H1 (cell line): ENCODE results near the gene MBD1. TPM values are rescaled to one million over a fixed set of nuclear protein-coding genes. Genes with fewer than 3 reads are reported as not detected.

Source experiments
- CREB1 ChIP-seq: IDR thresholded peaks from 2 replicates; pipeline ENCODE4 v1.6.1; 2012; ENCODE audit warnings: inconsistent platforms
- RFX5 ChIP-seq: IDR thresholded peaks from 2 replicates; pipeline ENCODE4 v1.6.1; 2011; ENCODE audit warnings: low read depth, low read length, improper control_type of control experiment, borderline replicate concordance
- SAP30 ChIP-seq: fragments of 300-600 bp; sonication (generic); IDR thresholded peaks from 2 replicates; pipeline ENCODE4 v1.7.1; 2012; ENCODE audit warnings: low read length, moderate library complexity, mild to moderate bottlenecking, inconsistent platforms; ENCODE audit not compliant: insufficient read depth, insufficient replicate concordance
- YY1 ChIP-seq: IDR thresholded peaks from 2 replicates; pipeline ENCODE4 v1.6.1; 2011; ENCODE audit warnings: low read depth, mild to moderate bottlenecking, low read length
- polyA plus RNA-seq, 7 experiments: library from polyadenylated mRNA; depleted of rRNA in 3 of 7; stranded (reverse) in 5 of 7; unstranded in 2 of 7; fragments of >200 nt in 5 of 7; fragments of 200-250 nt in 2 of 7; gene quantifications; 1 replicate in 5 of 7; 2 replicates in 1 of 7; 4 replicates in 1 of 7; pipeline versions ENCODE4 v1.2.1 to v1.2.3, GENCODE V29; 2011 to 2013; ENCODE audit warnings: missing spikeins in 2 of 7, mixed read lengths in 2 of 7
- total RNA-seq: library from RNA; stranded (reverse); fragmentation: NEBNext Ultra II Directional; extraction: Animal tissue kit (Norgen Biotek cat#: 25700); gene quantifications from 2 replicates; pipeline ENCODE4 v1.2.1, GENCODE V29; 2021

MBD1 gene
- total and polyA plus RNA-seq, 2 of the 8 experiments (the other 6 are each of a cell fraction or from before 2014, with no cell fraction given): 32.2 to 41.6 TPM

GRCh38 chr18:50282521-50283335, 1.4 kb upstream of the MBD1 start (continued):
- TF ChIP-seq SAP30: no peak
- no peak for TF ChIP-seq YY1
- TF ChIP-seq CREB1: no peak
- TF ChIP-seq RFX5: no peak
